A673 (cell line): ENCODE measurements around the gene PDZD4. TPM values are rescaled to one million over a fixed set of nuclear protein-coding genes. Genes with fewer than 3 reads are reported as not detected.

Source experiments
- BruUV-seq: library from RNA; stranded (reverse); fragments of 400-500 nt; replicated peaks from 2 replicates; lab custom pipeline; 2021; lab: Mats Ljungman, UMichigan
- CTCF ChIA-PET: fragments of 300-600 bp; sonication (Branson Sonifier 250); formaldehyde crosslinking; loops from one replicate; lab custom pipeline; 2022; ENCODE audit warnings: antibody characterized with exemption; lab: Charles Lee
- POLR2A ChIA-PET: fragments of 300-600 bp; sonication (Branson Sonifier 250); formaldehyde crosslinking; loops from one replicate; lab custom pipeline; 2022; ENCODE audit warnings: antibody characterized with exemption; ENCODE audit not compliant: low non-redundant PET; lab: Charles Lee
- DNase-seq: peaks from one replicate; pipeline ENCODE4 v3.0.0-alpha.2; 2015; ENCODE audit warnings: low spot score
- H3K27ac ChIP-seq: fragments of 200-600 bp; sonication (generic); 2 replicates; pipeline ENCODE4 v1.5.1; 2016; ENCODE audit warnings: mixed run types, low read depth, mild to moderate bottlenecking, mixed read lengths, antibody characterized with exemption, low read length; ENCODE audit not compliant: poor library complexity, severe bottlenecking
- H3K27me3 ChIP-seq: fragments of 200-600 bp; sonication (generic); replicated peaks from 2 replicates; pipeline ENCODE4 v1.6.1; 2017; ENCODE audit warnings: mixed run types, low read depth, mild to moderate bottlenecking, mixed read lengths, antibody characterized with exemption, low read length; ENCODE audit not compliant: insufficient read depth, poor library complexity
- H3K36me3 ChIP-seq: fragments of 200-600 bp; sonication (generic); 2 replicates; pipeline ENCODE4 v1.6.1; 2016; ENCODE audit warnings: mixed run types, mild to moderate bottlenecking, mixed read lengths, antibody characterized with exemption, low read length; ENCODE audit not compliant: insufficient read depth, poor library complexity, severe bottlenecking
- H3K4me1 ChIP-seq: fragments of 200-600 bp; sonication (generic); 2 replicates; pipeline ENCODE4 v1.6.1; 2017; ENCODE audit warnings: mixed run types, mild to moderate bottlenecking, mixed read lengths, antibody characterized with exemption, low read length; ENCODE audit not compliant: insufficient read depth, poor library complexity, severe bottlenecking
- H3K4me3 ChIP-seq: fragments of 200-600 bp; sonication (generic); 2 replicates; pipeline ENCODE4 v1.5.1; 2016; ENCODE audit warnings: low read depth, mixed run types, mild to moderate bottlenecking, mixed read lengths, low read length; ENCODE audit not compliant: poor library complexity, severe bottlenecking
- H3K9me3 ChIP-seq: fragments of 200-600 bp; sonication (generic); 2 replicates; pipeline ENCODE4 v1.6.1; 2016; ENCODE audit warnings: mixed run types, low read depth, mild to moderate bottlenecking, mixed read lengths, antibody characterized with exemption, low read length; ENCODE audit not compliant: poor library complexity, severe bottlenecking
- CTCF ChIP-seq: fragments of 300-800, 200-600 bp; sonication (generic); conservative IDR thresholded peaks from 2 replicates; pipeline ENCODE4 v1.5.1; 2017; ENCODE audit warnings: low read depth, mild to moderate bottlenecking, antibody characterized with exemption, low read length, moderate library complexity, mixed read lengths
- EZH2 ChIP-seq: fragments of 200-600 bp; sonication (generic); IDR thresholded peaks from 2 replicates; pipeline ENCODE4 v1.6.1; 2017; ENCODE audit warnings: borderline replicate concordance, low read depth, mild to moderate bottlenecking, mixed read lengths, antibody characterized with exemption, low read length; ENCODE audit not compliant: poor library complexity, severe bottlenecking
- intact Hi-C: fragments of 100-400 bp; cut with micrococcal nuclease; formaldehyde crosslinking; loops from one replicate; pipeline ENCODE4 v1.10.0; 2022; ENCODE audit not compliant: unreplicated experiment
- total RNA-seq: library from RNA; stranded (reverse); gene quantifications from 2 replicates; pipeline ENCODE4 v1.2.3, GENCODE V29; 2021

PDZD4 gene
- total RNA-seq, 1 experiment from 2014 or later, result 2.6 TPM

DNA sequence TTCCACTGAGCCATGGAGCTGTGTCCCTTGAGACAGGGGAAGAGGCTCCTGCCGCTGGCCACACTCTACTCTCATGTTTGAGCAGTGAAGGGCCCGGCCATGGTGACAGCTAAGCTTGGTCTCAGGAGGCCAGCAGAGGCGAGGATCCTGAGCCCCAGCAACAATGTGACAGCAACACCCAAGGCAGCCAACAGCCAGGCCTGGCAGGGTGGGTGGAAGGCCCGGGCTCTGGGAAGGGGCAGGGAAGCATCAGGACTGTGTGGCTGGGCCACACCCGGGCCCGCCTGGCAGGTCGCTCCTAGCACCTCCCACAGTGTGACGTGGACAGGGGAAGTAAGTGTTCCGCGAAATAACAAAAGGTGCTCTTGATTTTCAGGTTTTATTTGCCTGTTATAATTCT lies 30.8 kb upstream of the PDZD4 start:
- TF ChIP-seq CTCF, result no peak
- CTCF ChIA-PET, result no interaction called here
- intact Hi-C loops, result no loop called here

DNA sequence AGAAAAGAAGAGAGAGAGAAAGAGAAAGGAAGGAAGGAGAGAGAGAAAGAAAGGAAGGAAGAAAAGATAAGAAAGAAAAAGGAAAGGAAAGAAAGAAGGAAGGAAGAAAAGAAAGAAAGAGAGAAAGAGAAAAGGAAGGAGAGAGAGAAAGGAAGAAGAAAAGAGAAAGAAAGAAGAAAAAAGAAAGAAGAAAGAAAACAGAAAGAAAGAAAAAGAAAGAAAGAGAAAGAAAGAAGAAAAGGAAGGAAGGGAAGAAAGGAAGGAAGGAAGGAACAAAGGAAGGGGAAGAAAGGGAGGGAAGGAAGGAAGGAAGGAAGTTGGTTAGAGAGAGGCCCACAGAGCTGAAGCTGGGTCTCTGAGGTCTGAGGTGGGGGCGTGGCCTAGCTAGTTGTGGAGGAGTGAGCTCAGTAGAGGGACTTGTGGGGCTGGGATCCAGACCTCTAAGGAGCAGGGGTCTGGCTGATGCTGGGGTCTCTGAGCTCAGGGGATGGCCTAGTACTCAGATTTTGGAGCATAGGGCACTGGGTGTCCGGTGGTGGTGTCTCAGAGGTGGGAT lies 27.1 kb upstream of the PDZD4 start:
- CTCF ChIA-PET, result no interaction called here
- intact Hi-C loops, result no loop called here
- H3K27me3 ChIP-seq, result peaks cover 11% of the 10 kb centered on the region
- no peak overlapping the region for H3K4me3 ChIP-seq
- no peaks in the 10 kb centered on the region for H3K36me3 ChIP-seq
- H3K9me3 ChIP-seq, result no peaks in the 10 kb centered on the region
- TF ChIP-seq CTCF (no peak), EZH2 (no peak)
- H3K4me1 ChIP-seq, result no peaks in the 10 kb centered on the region
- POLR2A ChIA-PET, result no interaction called here
- no peak for DNase-seq
- no peak overlapping the region for H3K27ac ChIP-seq
- no TSS peak for BruUV-seq

More for the DNA sequence above, 30.8 kb upstream of the PDZD4 start:
- H3K4me1 ChIP-seq, result no peaks in the 10 kb centered on the region
- no TSS peak for BruUV-seq
- peaks cover 2% of the 10 kb centered on the region for H3K27me3 ChIP-seq
- H3K27ac ChIP-seq, result no peak overlapping the region
- H3K4me3 ChIP-seq, result no peak overlapping the region
- no peak for DNase-seq
- H3K36me3 ChIP-seq, result no peaks in the 10 kb centered on the region
- no peaks in the 10 kb centered on the region for H3K9me3 ChIP-seq
- POLR2A ChIA-PET, result no interaction called here

DNA sequence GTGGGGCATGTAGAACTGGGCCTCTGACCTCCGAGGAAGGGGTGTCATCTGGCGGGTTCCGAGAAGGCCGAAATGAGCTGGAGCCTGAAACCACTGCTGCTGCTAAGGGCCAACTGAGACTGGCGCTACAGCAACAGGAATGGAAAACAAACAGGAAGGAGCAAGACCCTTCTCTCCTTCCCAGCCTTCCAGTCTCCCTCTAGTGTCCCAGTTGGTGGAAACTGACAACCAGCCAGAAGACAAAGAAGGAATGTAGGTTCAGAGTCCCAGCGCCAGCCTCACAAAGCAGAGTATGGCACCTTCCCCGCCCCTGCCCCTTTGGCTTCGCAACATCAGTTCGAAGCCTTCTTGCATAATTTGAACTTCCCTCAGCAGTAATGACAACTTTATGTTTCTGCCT lies 24.4 kb upstream of the PDZD4 start:
- intact Hi-C loops, result no loop called here

More for the DNA sequence above, 24.4 kb upstream of the PDZD4 start:
- no peaks in the 10 kb centered on the region for H3K36me3 ChIP-seq
- TF ChIP-seq EZH2, result no peak
- no peak for TF ChIP-seq CTCF
- POLR2A ChIA-PET, result no interaction called here
- H3K27me3 ChIP-seq, result peaks cover 11% of the 10 kb centered on the region
- CTCF ChIA-PET, result no interaction called here
- BruUV-seq, result no TSS peak
- no peaks in the 10 kb centered on the region for H3K9me3 ChIP-seq
- DNase-seq, result no peak
- no peak overlapping the region for H3K4me3 ChIP-seq
- H3K27ac ChIP-seq, result no peak overlapping the region
- H3K4me1 ChIP-seq, result no peaks in the 10 kb centered on the region
